Breast epithelium (tissue), 4 donors: ENCODE measurements around the gene SLC35C1. TPM values are rescaled to one million over a fixed set of nuclear protein-coding genes. Genes with fewer than 3 reads are reported as not detected.

Experiments used
- DNase-seq, 2 donors: peaks; one replicate each; pipeline ENCODE4 v3.0.0-alpha.2; 2019; ENCODE audit warnings: low spot score in 2 of 2
- H3K27ac ChIP-seq, 2 donors: fragments of 200-600 bp; sonication (generic) in 1 of 2; one replicate each; pipeline ENCODE4 v1.5.1; 2016 to 2019; ENCODE audit warnings: mild to moderate bottlenecking in 1 of 2
- H3K27me3 ChIP-seq, 2 donors: fragments of 200-600 bp; sonication (generic) in 1 of 2; one replicate each; pipeline versions ENCODE4 v1.5.1 to v1.6.0; 2017 to 2019; ENCODE audit warnings: control low read depth in 1 of 2, mild to moderate bottlenecking in 1 of 2
- H3K36me3 ChIP-seq: fragments of 200-600 bp; one replicate; pipeline ENCODE4 v1.5.1; 2019
- H3K4me1 ChIP-seq, 2 donors: fragments of 200-600 bp; sonication (generic); one replicate each; pipeline ENCODE4 v1.5.1; 2016 to 2019; ENCODE audit warnings: control low read depth in 1 of 2
- H3K4me3 ChIP-seq, 3 donors: fragments of 200-600 bp; sonication (generic); 1 replicate in 2 of 3; 2 replicates in 1 of 3; pipeline ENCODE4 v1.5.1; 2016 to 2019; ENCODE audit warnings: mild to moderate bottlenecking in 3 of 3, moderate library complexity in 2 of 3
- H3K9me3 ChIP-seq, 2 donors: fragments of 200-600 bp; sonication (generic) in 1 of 2; one replicate each; pipeline ENCODE4 v1.5.1; 2016 to 2019; ENCODE audit warnings: control low read depth in 1 of 2
- CTCF ChIP-seq, 3 donors: fragments of 450-650 bp; IDR thresholded peaks; one replicate each; pipeline ENCODE4 v1.5.1; 2016 to 2017; ENCODE audit warnings: antibody characterized with exemption in 3 of 3, mild to moderate bottlenecking in 3 of 3, moderate library complexity in 3 of 3
- POLR2A ChIP-seq: fragments of 450-650 bp; IDR thresholded peaks from one replicate; pipeline ENCODE4 v1.6.1; 2016; ENCODE audit warnings: antibody characterized with exemption, mild to moderate bottlenecking, moderate library complexity
- POLR2AphosphoS5 ChIP-seq, 3 donors: sonication (generic); formaldehyde crosslinking; IDR thresholded peaks; one replicate each; pipeline ENCODE4 v1.6.1; 2017; ENCODE audit warnings: antibody characterized with exemption in 3 of 3
- intact Hi-C: fragments of 100-400 bp; cut with DNase I; formaldehyde crosslinking; loops from one replicate; pipeline ENCODE4 v1.15.1; 2023; ENCODE audit warnings: low total_unique reads
- total RNA-seq, 3 donors: library from RNA; depleted of rRNA; stranded (reverse); fragments of >200 nt; gene quantifications; one replicate each; pipeline ENCODE4 v1.1.0, GENCODE V29; 2016

SLC35C1 gene
- total RNA-seq, 3 donors from 2014 or later, result 18.1 to 49.1 (median 28.2) TPM

- H3K4me3 ChIP-seq, result no peak overlapping the region
- H3K27me3 ChIP-seq, result no peaks in the 10 kb centered on the region
- H3K27ac ChIP-seq, result peak overlapping the region; percentile 72 to 84
- H3K4me1 ChIP-seq, result peaks cover 0 to 3% of the 10 kb centered on the region in 2 donors
- H3K9me3 ChIP-seq, result no peaks in the 10 kb centered on the region
- peak in 1 of 2 donors; percentile 70 for DNase-seq
- TF ChIP-seq POLR2A, result no peak
- peak in 1 of 3 donors; percentile 47 for TF ChIP-seq POLR2AphosphoS5 (IDR thresholded peaks at IDR 0.05)
- H3K36me3 ChIP-seq, result no peaks in the 10 kb centered on the region
- intact Hi-C loops, result no loop called here
These were observed 6.0 kb upstream of the SLC35C1 start for GRCh38 chr11:45798793-45799441.

- H3K4me1 ChIP-seq, result peaks cover 0 to 3% of the 10 kb centered on the region in 2 donors
- H3K36me3 ChIP-seq, result no peaks in the 10 kb centered on the region
- H3K27ac ChIP-seq, result peak overlapping the region in 1 of 2 donors; percentile 84
- intact Hi-C loops, result no loop called here
- no peaks in the 10 kb centered on the region for H3K9me3 ChIP-seq
- no peaks in the 10 kb centered on the region for H3K27me3 ChIP-seq
- H3K4me3 ChIP-seq, result no peak overlapping the region
- TF ChIP-seq POLR2A (no peak), CTCF (IDR thresholded peaks at IDR 0.05) (no peak)
- DNase-seq, result no peak
These were observed 5.4 kb upstream of the SLC35C1 start for GRCh38 chr11:45799562-45799961.

GRCh38 chr11:45800261-45800660 lies 4.7 kb upstream of the SLC35C1 start:
- intact Hi-C loops, result no loop called here
- H3K4me1 ChIP-seq, result peaks cover 0 to 3% of the 10 kb centered on the region in 2 donors
- TF ChIP-seq POLR2A (no peak), POLR2AphosphoS5 (IDR thresholded peaks at IDR 0.05) (no peak), CTCF (IDR thresholded peaks at IDR 0.05) (no peak)
- no peak for DNase-seq
- H3K27me3 ChIP-seq, result no peaks in the 10 kb centered on the region
- no peaks in the 10 kb centered on the region for H3K36me3 ChIP-seq
- no peak overlapping the region for H3K27ac ChIP-seq
- H3K4me3 ChIP-seq, result no peak overlapping the region
- H3K9me3 ChIP-seq, result no peaks in the 10 kb centered on the region

- intact Hi-C loops, result no loop called here
- peak overlapping the region in 1 of 2 donors; percentile 37 for H3K27ac ChIP-seq
- DNase-seq, result no peak
- H3K4me3 ChIP-seq, result no peak overlapping the region
- H3K36me3 ChIP-seq, result no peaks in the 10 kb centered on the region
- TF ChIP-seq CTCF (IDR thresholded peaks at IDR 0.05) (no peak), POLR2A (no peak), POLR2AphosphoS5 (IDR thresholded peaks at IDR 0.05) (no peak)
- no peaks in the 10 kb centered on the region for H3K9me3 ChIP-seq
- peaks cover 10 to 16% of the 10 kb centered on the region in 2 donors for H3K4me1 ChIP-seq
- H3K27me3 ChIP-seq, result no peaks in the 10 kb centered on the region
These were observed 3.1 kb upstream of the SLC35C1 start for GRCh38 chr11:45801723-45802315.

GRCh38 chr11:45802531-45803317 lies 2.2 kb upstream of the SLC35C1 start:
- Histone ChIP-seq H3K9me3 (no peaks in the 10 kb centered on the region), H3K4me3 (no peak overlapping the region), H3K4me1 (peaks cover 14 to 25% of the 10 kb centered on the region in 2 donors), H3K27ac (peak overlapping the region; percentile 11 to 37), H3K27me3 (no peaks in the 10 kb centered on the region), H3K36me3 (no peaks in the 10 kb centered on the region)
- no peak for DNase-seq
- intact Hi-C loops, result no loop called here
- no peak for TF ChIP-seq CTCF (IDR thresholded peaks at IDR 0.05)
- TF ChIP-seq POLR2A, result no peak
- no peak for TF ChIP-seq POLR2AphosphoS5 (IDR thresholded peaks at IDR 0.05)
